Adrenal gland (tissue), 12 donors: ENCODE results near the gene SMIM24. TPM values are rescaled to one million over a fixed set of nuclear protein-coding genes. Genes with fewer than 3 reads are reported as not detected.
"Not testable (repeated sequence)": the region's sequence is repeated elsewhere in the genome, so short reads cannot be mapped to it uniquely, and the experiment has no call there.

ENCODE experiments used
- DNase-seq, 7 donors: peaks; one replicate each; pipeline ENCODE4 v3.0.0-alpha.2; 2019 to 2020
- H3K27ac ChIP-seq, 5 donors: fragments of 200-600 bp; sonication (generic) in 4 of 5; 1 replicate in 3 of 5; 2 replicates in 2 of 5; pipeline versions ENCODE4 v1.5.1 to v1.8.0; 2016 to 2020; ENCODE audit warnings: mild to moderate bottlenecking in 1 of 5
- H3K27me3 ChIP-seq: fragments of 200-600 bp; 2 replicates; pipeline ENCODE4 v1.8.0; 2021
- H3K36me3 ChIP-seq, 2 donors: fragments of 200-600 bp; replicated peaks in 1 of 2; 1 replicate in 1 of 2; 2 replicates in 1 of 2; pipeline versions ENCODE4 v1.5.1 to v1.8.0; 2018 to 2022
- H3K4me1 ChIP-seq, 2 donors: fragments of 200-600 bp; replicated peaks in 1 of 2; 1 replicate in 1 of 2; 2 replicates in 1 of 2; pipeline versions ENCODE4 v1.5.1 to v1.8.0; 2018 to 2021
- H3K4me3 ChIP-seq, 4 donors: fragments of 200-600 bp; sonication (generic) in 3 of 4; one replicate each; pipeline ENCODE4 v1.5.1; 2016 to 2018
- H3K9me3 ChIP-seq, 3 donors: fragments of 200-600 bp; sonication (generic) in 1 of 3; replicated peaks in 1 of 3; 1 replicate in 2 of 3; 2 replicates in 1 of 3; pipeline versions ENCODE4 v1.5.1 to v1.8.0; 2016 to 2021
- POLR2A ChIP-seq, 2 donors: fragments of 450-650 bp; IDR thresholded peaks; one replicate each; pipeline ENCODE4 v1.6.1; 2017; ENCODE audit warnings: antibody characterized with exemption in 2 of 2, mild to moderate bottlenecking in 2 of 2, moderate library complexity in 1 of 2
- WGBS, 4 donors: extraction: QIAGEN DNeasy Blood & Tissue Kit in 2 of 4; methylation state at CpG; one replicate each; pipeline versions ENCODE4 v1.1.5 to v1.1.7; 2013 to 2017; 5-methylcytosine and 5-hydroxymethylcytosine counted together
- intact Hi-C, 2 donors: fragments of 100-400 bp; cut with DNase I; formaldehyde crosslinking; loops; one replicate each; pipeline versions ENCODE4 v1.14.1 to v1.15.0; 2022 to 2023
- polyA plus RNA-seq, 3 donors: library from polyadenylated mRNA; stranded (reverse); fragments of 200-250 nt in 2 of 3; fragments of 350-450 nt in 1 of 3; fragmentation: Illumina TruSeq in 1 of 3; extraction: RNeasy Lipid Tissue Mini Kit (QIAGEN cat#74804) in 1 of 3; gene quantifications; one replicate each; pipeline ENCODE4 v1.2.3, GENCODE V29; 2013 to 2014
- total RNA-seq, 9 donors: library from RNA; depleted of rRNA in 4 of 9; stranded (reverse); fragments of >200 nt in 4 of 9; fragments of 120-200 nt in 1 of 9; fragmentation: NEBNext Ultra II Directional in 1 of 9; extraction: Animal tissue kit (Norgen Biotek cat#: 25700) in 1 of 9; gene quantifications; one replicate each; pipeline versions ENCODE4 v1.1.0 to v1.2.4, GENCODE V29; 2013 to 2023
- TF ChIP-seq, protein P1 (sequence below), 6 experiments: fragments of 450-650 bp in 4 of 6; fragments of 200-600 bp in 2 of 6; sonication (generic) in 1 of 6; IDR thresholded peaks; 1 replicate in 5 of 6; 2 replicates in 1 of 6; pipeline versions ENCODE4 v1.5.1 to v1.8.0; 2016 to 2021; ENCODE audit warnings: antibody characterized with exemption in 6 of 6, mild to moderate bottlenecking in 2 of 6, moderate library complexity in 1 of 6
- donor health status: healthy with polysubstance abuse.
- donor health status: Bipolar disorder and iron deficiency.
- donor health status: DM: yes; HTN: yes; CAD: no.
- donor health status: DM: no; HTN: no; CAD: no.
- donor health status: DM: no; HTN: no; CAD: no.
- donor health status: DM: yes; HTN: yes; CAD: no.

Gene SMIM24
- total and polyA plus RNA-seq, 12 donors: 0.36 to 0.48 TPM; not detected in 10

DNA sequence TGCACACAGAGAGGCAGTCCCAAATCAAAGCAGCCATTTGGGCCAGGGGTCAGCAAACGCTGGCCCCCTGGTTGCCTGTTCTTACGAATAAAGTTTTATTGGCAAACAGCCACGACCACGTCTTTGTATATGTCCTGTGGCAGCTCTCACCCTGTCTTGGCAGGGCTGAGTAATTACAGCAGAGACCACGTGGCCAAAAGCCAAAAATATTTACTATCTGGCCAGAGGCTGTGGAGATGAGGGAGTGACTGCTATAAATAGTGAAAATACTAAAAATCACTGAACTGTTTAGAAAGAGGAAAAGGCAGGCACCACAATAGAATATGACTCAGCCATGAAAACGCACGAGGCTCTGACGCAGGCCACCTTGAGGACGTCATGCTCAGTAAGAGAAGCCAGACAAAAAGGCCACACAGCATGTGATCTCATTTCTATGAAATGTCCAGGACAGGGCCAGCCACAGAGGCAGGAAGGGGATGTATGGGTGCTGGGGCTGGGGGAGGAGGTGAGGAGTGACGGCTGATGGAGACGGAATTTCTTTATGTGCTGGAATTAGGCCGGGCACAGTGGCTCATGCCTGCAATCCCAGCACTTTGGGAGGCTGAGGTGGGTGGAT is 29.4 kb downstream of the SMIM24 start:
- Histone ChIP-seq H3K4me3 (no peak overlapping the region), H3K36me3 (peaks cover 0 to 95% of the 10 kb centered on the region in 2 donors), H3K9me3 (no peaks in the 10 kb centered on the region), H3K27ac (peak overlapping the region; percentile 85 to 98 (median 94)), H3K4me1 (peaks cover 7 to 9% of the 10 kb centered on the region in 2 donors), H3K27me3 (no peaks in the 10 kb centered on the region)
- intact Hi-C loops: no loop called here
- whole genome bisulfite sequencing, 4 donors: 8 to 24% (median 14%) methylated on average over 11 to 12 of the region's 12 CpGs
- peak; percentile 86 to 96 (median 94) for DNase-seq
- TF ChIP-seq POLR2A (IDR thresholded peaks at IDR 0.05): peak in 1 of 2 donors; percentile 61
- TF ChIP-seq, protein P1, sequence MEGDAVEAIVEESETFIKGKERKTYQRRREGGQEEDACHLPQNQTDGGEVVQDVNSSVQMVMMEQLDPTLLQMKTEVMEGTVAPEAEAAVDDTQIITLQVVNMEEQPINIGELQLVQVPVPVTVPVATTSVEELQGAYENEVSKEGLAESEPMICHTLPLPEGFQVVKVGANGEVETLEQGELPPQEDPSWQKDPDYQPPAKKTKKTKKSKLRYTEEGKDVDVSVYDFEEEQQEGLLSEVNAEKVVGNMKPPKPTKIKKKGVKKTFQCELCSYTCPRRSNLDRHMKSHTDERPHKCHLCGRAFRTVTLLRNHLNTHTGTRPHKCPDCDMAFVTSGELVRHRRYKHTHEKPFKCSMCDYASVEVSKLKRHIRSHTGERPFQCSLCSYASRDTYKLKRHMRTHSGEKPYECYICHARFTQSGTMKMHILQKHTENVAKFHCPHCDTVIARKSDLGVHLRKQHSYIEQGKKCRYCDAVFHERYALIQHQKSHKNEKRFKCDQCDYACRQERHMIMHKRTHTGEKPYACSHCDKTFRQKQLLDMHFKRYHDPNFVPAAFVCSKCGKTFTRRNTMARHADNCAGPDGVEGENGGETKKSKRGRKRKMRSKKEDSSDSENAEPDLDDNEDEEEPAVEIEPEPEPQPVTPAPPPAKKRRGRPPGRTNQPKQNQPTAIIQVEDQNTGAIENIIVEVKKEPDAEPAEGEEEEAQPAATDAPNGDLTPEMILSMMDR (IDR thresholded peaks at IDR 0.05): no peak

GRCh38 chr19:3448616-3449334 is 31.6 kb downstream of the SMIM24 start:
- WGBS, 4 donors: 86 to 93% (median 92%) methylated on average over 13 to 28 of the region's 28 CpGs
- DNase-seq: peak in 1 of 7 donors; percentile 26
- no peaks in the 10 kb centered on the region for H3K9me3 ChIP-seq
- intact Hi-C loops: no loop called here
- H3K27me3 ChIP-seq: no peaks in the 10 kb centered on the region
- H3K4me1 ChIP-seq: peaks cover 10 to 27% of the 10 kb centered on the region in 2 donors
- no peak overlapping the region for H3K4me3 ChIP-seq
- TF ChIP-seq POLR2A (IDR thresholded peaks at IDR 0.05): no peak
- TF ChIP-seq, protein P1 (IDR thresholded peaks at IDR 0.05): no peak
- H3K27ac ChIP-seq: peak overlapping the region in 3 of 5 donors; percentile 7 to 96 (median 25)
- H3K36me3 ChIP-seq: peaks cover 0 to 89% of the 10 kb centered on the region in 2 donors

DNA sequence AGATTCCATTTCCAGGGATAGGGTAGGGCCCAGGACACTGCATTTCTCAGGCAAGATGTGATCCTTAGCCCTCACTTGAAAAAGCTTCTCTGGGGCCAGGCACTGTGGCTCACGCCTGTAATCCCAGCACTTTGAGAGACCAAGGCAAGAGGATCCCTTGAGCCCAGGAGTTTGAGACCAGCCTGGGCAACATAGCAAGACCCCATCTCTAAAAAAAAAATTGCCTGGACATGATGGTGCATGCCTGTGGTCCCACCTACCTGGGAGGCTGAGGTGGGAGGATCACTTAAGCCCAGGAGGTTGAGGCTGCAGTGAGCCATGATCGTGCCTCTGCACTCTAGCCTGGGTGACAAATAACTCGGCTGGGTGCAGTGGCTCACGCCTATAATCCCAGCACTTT is 33.7 kb downstream of the SMIM24 start:
- H3K4me3 ChIP-seq, intact Hi-C loops, H3K9me3 ChIP-seq, H3K27me3 ChIP-seq, DNase-seq: not testable (repeated sequence)
- WGBS, 4 donors: 84 to 100% (median 92%) methylated on average over 2 to 4 of the region's 4 CpGs
- Histone ChIP-seq H3K4me1 (peaks cover 12 to 44% of the 10 kb centered on the region in 2 donors), H3K36me3 (peaks cover 0 to 74% of the 10 kb centered on the region in 2 donors), H3K27ac (peak overlapping the region in 2 of 5 donors; percentile 17 to 62)

- DNase-seq: no peak
- intact Hi-C loops: no loop called here
- peak overlapping the region in 2 of 5 donors; percentile 37 to 62 for H3K27ac ChIP-seq
- TF ChIP-seq, protein P1 (IDR thresholded peaks at IDR 0.05): no peak
- TF ChIP-seq POLR2A (IDR thresholded peaks at IDR 0.05): no peak
- H3K27me3 ChIP-seq: no peaks in the 10 kb centered on the region
- WGBS, 4 donors: 63 to 81% (median 67%) methylated on average over 17 to 24 of the region's 24 CpGs
- H3K4me1 ChIP-seq: peaks cover 6 to 47% of the 10 kb centered on the region in 2 donors
- no peaks in the 10 kb centered on the region for H3K9me3 ChIP-seq
- H3K4me3 ChIP-seq: no peak overlapping the region
- H3K36me3 ChIP-seq: peaks cover 0 to 76% of the 10 kb centered on the region in 2 donors
These were observed 35.6 kb downstream of the SMIM24 start for GRCh38 chr19:3444695-3445234.
